Panc1 (cell line): ENCODE measurements around the gene SLC35C1. TPM values are rescaled to one million over a fixed set of nuclear protein-coding genes. Genes with fewer than 3 reads are reported as not detected.

Source experiments
- ATAC-seq: fragments of 200-7000 bp; cut with Tn5 transposase; 2 replicates; pipeline ENCODE4 v1.9.1; 2020; ENCODE audit warnings: mild to moderate bottlenecking, moderate library complexity
- BruUV-seq: library from RNA; stranded (reverse); fragments of 400-500 nt; replicated peaks from 2 replicates; lab custom pipeline; 2021; lab: Mats Ljungman, UMichigan
- CTCF ChIA-PET: fragments of 300-600 bp; sonication (Branson Sonifier 250); formaldehyde crosslinking; loops from one replicate; lab custom pipeline; 2022; ENCODE audit warnings: antibody characterized with exemption; lab: Charles Lee
- POLR2A ChIA-PET: fragments of 300-600 bp; sonication (Branson Sonifier 250); formaldehyde crosslinking; loops from one replicate; lab custom pipeline; 2022; ENCODE audit warnings: antibody characterized with exemption; lab: Charles Lee
- DNase-seq: peaks from one replicate; pipeline ENCODE4 v3.0.0-alpha.2; 2010; ENCODE audit warnings: low read depth, low spot score
- H3K27ac ChIP-seq: 2 replicates; pipeline ENCODE4 v1.5.1; 2011; ENCODE audit warnings: mild to moderate bottlenecking, low read length, inconsistent platforms
- H3K27me3 ChIP-seq: fragments of 200-500 bp; sonication (Bioruptor generic); 2 replicates; pipeline ENCODE4 v1.6.0; 2014; ENCODE audit warnings: low read length, inconsistent platforms; ENCODE audit not compliant: control insufficient read depth, insufficient read depth
- H3K36me3 ChIP-seq: fragments of 200-500 bp; sonication (Bioruptor generic); 2 replicates; pipeline ENCODE4 v1.5.1; 2014; ENCODE audit warnings: inconsistent platforms, mild to moderate bottlenecking, low read length, moderate library complexity; ENCODE audit not compliant: control insufficient read depth, insufficient read depth
- H3K4me1 ChIP-seq: 2 replicates; pipeline ENCODE4 v1.5.1; 2011; ENCODE audit warnings: inconsistent platforms, mild to moderate bottlenecking, low read length, moderate library complexity; ENCODE audit not compliant: control insufficient read depth, insufficient read depth
- H3K4me3 ChIP-seq, 2 experiments: 2 replicates each; pipeline ENCODE4 v1.5.1; 2011 to 2012; ENCODE audit warnings: low read depth in 2 of 2, low read length in 2 of 2, mild to moderate bottlenecking in 2 of 2, inconsistent platforms in 1 of 2, moderate library complexity in 1 of 2
- H3K9me3 ChIP-seq: fragments of 200-500 bp; sonication (Bioruptor generic); 2 replicates; pipeline ENCODE4 v1.5.1; 2014; ENCODE audit warnings: low read depth, mild to moderate bottlenecking, inconsistent platforms, low read length, moderate library complexity; ENCODE audit not compliant: control insufficient read depth, insufficient read depth
- CTCF ChIP-seq: fragments of 450-650 bp; IDR thresholded peaks from 2 replicates; pipeline ENCODE4 v1.5.1; 2017; ENCODE audit warnings: mild to moderate bottlenecking
- POLR2AphosphoS5 ChIP-seq: IDR thresholded peaks from 2 replicates; pipeline ENCODE4 v1.6.1; 2012; ENCODE audit warnings: mild to moderate bottlenecking, low read depth, low read length, moderate library complexity
- SIN3A ChIP-seq: IDR thresholded peaks from 2 replicates; pipeline ENCODE4 v1.6.1; 2012; ENCODE audit warnings: low read depth, mild to moderate bottlenecking, low read length, moderate library complexity, borderline replicate concordance; ENCODE audit not compliant: insufficient read depth
- TCF7L2 ChIP-seq: IDR thresholded peaks from 2 replicates; pipeline ENCODE4 v1.6.1; 2011; ENCODE audit warnings: mild to moderate bottlenecking, low read depth, low read length, inconsistent platforms
- in situ Hi-C: cut with HindIII; loops from 2 replicates; pipeline ENCODE4 v1.10.0; 2016; ENCODE audit warnings: low sequenced_read_pairs, low pct_unique_long_range_greater_than_20kb
- intact Hi-C: fragments of 100-400 bp; cut with micrococcal nuclease; formaldehyde crosslinking; loops from one replicate; pipeline ENCODE4 v1.10.0; 2022; ENCODE audit not compliant: unreplicated experiment
- total RNA-seq: library from RNA; stranded (reverse); gene quantifications from one replicate; pipeline ENCODE4 v1.2.1, GENCODE V29; 2021; ENCODE audit not compliant: unreplicated experiment
- TF ChIP-seq, protein P1 (sequence below), 2 experiments: IDR thresholded peaks; 2 replicates each; pipeline ENCODE4 v1.6.1; 2011 to 2012; ENCODE audit warnings: low read depth in 2 of 2, control low read depth in 1 of 2, low read length in 1 of 2, mild to moderate bottlenecking in 1 of 2, moderate library complexity in 1 of 2; ENCODE audit not compliant: insufficient read depth in 1 of 2

The SLC35C1 gene
- total RNA-seq, 1 experiment from 2014 or later: 13.4 TPM

- Histone ChIP-seq H3K4me1 (no peaks in the 10 kb centered on the region), H3K4me3 (no peak overlapping the region), H3K36me3 (no peaks in the 10 kb centered on the region), H3K27me3 (no peaks in the 10 kb centered on the region), H3K9me3 (no peaks in the 10 kb centered on the region), H3K27ac (no peak overlapping the region)
- DNase-seq (no peak), ATAC-seq (no peak)
- in situ Hi-C loops: no loop called here
- ChIA-PET POLR2A (no interaction called here), CTCF (no interaction called here)
- TF ChIP-seq, protein P1, sequence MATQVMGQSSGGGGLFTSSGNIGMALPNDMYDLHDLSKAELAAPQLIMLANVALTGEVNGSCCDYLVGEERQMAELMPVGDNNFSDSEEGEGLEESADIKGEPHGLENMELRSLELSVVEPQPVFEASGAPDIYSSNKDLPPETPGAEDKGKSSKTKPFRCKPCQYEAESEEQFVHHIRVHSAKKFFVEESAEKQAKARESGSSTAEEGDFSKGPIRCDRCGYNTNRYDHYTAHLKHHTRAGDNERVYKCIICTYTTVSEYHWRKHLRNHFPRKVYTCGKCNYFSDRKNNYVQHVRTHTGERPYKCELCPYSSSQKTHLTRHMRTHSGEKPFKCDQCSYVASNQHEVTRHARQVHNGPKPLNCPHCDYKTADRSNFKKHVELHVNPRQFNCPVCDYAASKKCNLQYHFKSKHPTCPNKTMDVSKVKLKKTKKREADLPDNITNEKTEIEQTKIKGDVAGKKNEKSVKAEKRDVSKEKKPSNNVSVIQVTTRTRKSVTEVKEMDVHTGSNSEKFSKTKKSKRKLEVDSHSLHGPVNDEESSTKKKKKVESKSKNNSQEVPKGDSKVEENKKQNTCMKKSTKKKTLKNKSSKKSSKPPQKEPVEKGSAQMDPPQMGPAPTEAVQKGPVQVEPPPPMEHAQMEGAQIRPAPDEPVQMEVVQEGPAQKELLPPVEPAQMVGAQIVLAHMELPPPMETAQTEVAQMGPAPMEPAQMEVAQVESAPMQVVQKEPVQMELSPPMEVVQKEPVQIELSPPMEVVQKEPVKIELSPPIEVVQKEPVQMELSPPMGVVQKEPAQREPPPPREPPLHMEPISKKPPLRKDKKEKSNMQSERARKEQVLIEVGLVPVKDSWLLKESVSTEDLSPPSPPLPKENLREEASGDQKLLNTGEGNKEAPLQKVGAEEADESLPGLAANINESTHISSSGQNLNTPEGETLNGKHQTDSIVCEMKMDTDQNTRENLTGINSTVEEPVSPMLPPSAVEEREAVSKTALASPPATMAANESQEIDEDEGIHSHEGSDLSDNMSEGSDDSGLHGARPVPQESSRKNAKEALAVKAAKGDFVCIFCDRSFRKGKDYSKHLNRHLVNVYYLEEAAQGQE (IDR thresholded peaks at IDR 0.05; ENCODE audit: insufficient read depth in 1 of 2, low read depth in 2 of 2, low read length in 1 of 2): no peak
- TF ChIP-seq POLR2AphosphoS5 (no peak), TCF7L2 (no peak), CTCF (no peak), SIN3A (no peak)
- intact Hi-C loops: no loop called here
- BruUV-seq: no TSS peak
Measured at GRCh38 chr11:45816614-45817013, 11.7 kb downstream of the SLC35C1 start.

DNA sequence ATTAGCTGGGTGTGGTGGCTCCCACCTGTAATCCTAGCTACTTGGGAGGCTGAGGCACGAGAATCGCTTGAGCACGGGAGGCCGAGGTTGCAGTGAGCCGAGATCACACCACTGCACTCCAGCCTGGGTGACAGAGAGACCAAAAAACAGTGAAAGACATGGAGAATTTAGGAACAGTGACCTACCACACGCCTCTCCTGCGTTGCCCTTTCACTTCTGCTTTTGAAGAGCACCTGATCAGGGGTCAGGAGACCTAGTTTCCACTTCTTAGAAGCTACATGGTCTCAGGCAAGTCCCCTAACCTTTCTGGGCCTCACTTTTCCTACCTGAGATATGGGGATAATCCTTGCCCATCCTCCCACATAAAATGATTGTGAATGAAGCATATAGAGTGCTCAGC, 12.2 kb downstream of the SLC35C1 start:
- H3K4me1 ChIP-seq: no peaks in the 10 kb centered on the region
- no TSS peak for BruUV-seq
- no peaks in the 10 kb centered on the region for H3K27me3 ChIP-seq
- TF ChIP-seq POLR2AphosphoS5 (no peak), CTCF (no peak), SIN3A (no peak), TCF7L2 (no peak)
- TF ChIP-seq, protein P1 (IDR thresholded peaks at IDR 0.05; ENCODE audit: insufficient read depth in 1 of 2, low read depth in 2 of 2, low read length in 1 of 2): no peak
- no peak overlapping the region for H3K27ac ChIP-seq
- H3K4me3 ChIP-seq: no peak overlapping the region
- in situ Hi-C loops (no loop called here), intact Hi-C loops (no loop called here)
- ChIA-PET POLR2A (interaction anchor here (0.6 kb wide), 1 partner anchor 376 kb away, joined by 12 read pairs; no protein-coding TSS in a partner anchor), CTCF (no interaction called here)
- ATAC-seq (no peak), DNase-seq (no peak)
- H3K36me3 ChIP-seq: no peaks in the 10 kb centered on the region
- H3K9me3 ChIP-seq: no peaks in the 10 kb centered on the region
